Right lobe of liver (tissue), 6 donors: ENCODE data around the gene HOXC4. TPM values are rescaled to one million over a fixed set of nuclear protein-coding genes. Genes with fewer than 3 reads are reported as not detected.

Experiments
- ATAC-seq, 4 donors: fragments of 200-7000 bp; cut with Tn5 transposase; one replicate each; pipeline ENCODE4 v1.9.1; 2020; ENCODE audit warnings: mild to moderate bottlenecking in 4 of 4, moderate library complexity in 4 of 4
- DNase-seq, 3 donors: peaks; one replicate each; pipeline ENCODE4 v3.0.0-alpha.2; 2020
- H3K27ac ChIP-seq, 3 donors: fragments of 200-600 bp; one replicate each; pipeline ENCODE4 v1.8.0; 2022
- H3K27me3 ChIP-seq, 2 donors: fragments of 200-600 bp; one replicate each; pipeline ENCODE4 v1.8.0; 2022
- H3K36me3 ChIP-seq, 4 donors: fragments of 200-600 bp; sonication (generic) in 1 of 4; one replicate each; pipeline versions ENCODE4 v1.5.1 to v1.8.0; 2017 to 2022; ENCODE audit warnings: control low read depth in 1 of 4
- H3K4me1 ChIP-seq, 4 donors: fragments of 200-600 bp; sonication (generic) in 1 of 4; one replicate each; pipeline versions ENCODE4 v1.5.1 to v1.8.0; 2017 to 2022; ENCODE audit warnings: control low read depth in 1 of 4
- H3K4me3 ChIP-seq, 3 donors: fragments of 200-600 bp; one replicate each; pipeline ENCODE4 v1.8.0; 2022
- H3K9me3 ChIP-seq, 4 donors: fragments of 200-600 bp; sonication (generic) in 1 of 4; one replicate each; pipeline versions ENCODE4 v1.5.1 to v1.8.0; 2017 to 2022; ENCODE audit warnings: control low read depth in 1 of 4
- POLR2A ChIP-seq: fragments of 450-650 bp; IDR thresholded peaks from one replicate; pipeline ENCODE4 v1.6.1; 2017; ENCODE audit warnings: antibody characterized with exemption, mild to moderate bottlenecking
- WGBS: methylation state at CpG from one replicate; pipeline ENCODE4 v1.1.6; 2018; ENCODE audit warnings: low coverage, low lambda C conversion rate; ENCODE audit not compliant: insufficient coverage; ENCODE audit errors: missing lambda C conversion rate; 5-methylcytosine and 5-hydroxymethylcytosine counted together
- intact Hi-C, 2 donors: fragments of 100-400 bp; cut with DNase I; formaldehyde crosslinking; loops; one replicate each; pipeline versions ENCODE4 v1.11.2 to v1.14.1; 2022
- total RNA-seq, 6 experiments: library from RNA; depleted of rRNA in 2 of 6; stranded (reverse); fragments of >200 nt in 2 of 6; fragmentation: NEBNext Ultra II Directional in 3 of 6; extraction: Animal tissue kit (Norgen Biotek cat#: 25700) in 3 of 6; gene quantifications; one replicate each; pipeline versions ENCODE4 v1.1.0 to v1.2.4, GENCODE V29; 2016 to 2023
- TF ChIP-seq, protein P1 (sequence below), 4 donors: fragments of 200-600 bp in 3 of 4; fragments of 450-650 bp in 1 of 4; IDR thresholded peaks; one replicate each; pipeline versions ENCODE4 v1.5.1 to v1.8.0; 2016 to 2022; ENCODE audit warnings: antibody characterized with exemption in 4 of 4, mild to moderate bottlenecking in 2 of 4
- donor health status: DM: no; HTN: yes; CAD: no.
- donor health status: DM: no; HTN: no; CAD: no.
- donor health status: DM: no; HTN: no; CAD: no.
- donor health status: DM: no; HTN: yes; CAD: no.
- donor health status: DM: no; HTN: yes; CAD: no.

Gene HOXC4
- total RNA-seq, 6 experiments from 2014 or later: 0.13 TPM; not detected in 5

DNA sequence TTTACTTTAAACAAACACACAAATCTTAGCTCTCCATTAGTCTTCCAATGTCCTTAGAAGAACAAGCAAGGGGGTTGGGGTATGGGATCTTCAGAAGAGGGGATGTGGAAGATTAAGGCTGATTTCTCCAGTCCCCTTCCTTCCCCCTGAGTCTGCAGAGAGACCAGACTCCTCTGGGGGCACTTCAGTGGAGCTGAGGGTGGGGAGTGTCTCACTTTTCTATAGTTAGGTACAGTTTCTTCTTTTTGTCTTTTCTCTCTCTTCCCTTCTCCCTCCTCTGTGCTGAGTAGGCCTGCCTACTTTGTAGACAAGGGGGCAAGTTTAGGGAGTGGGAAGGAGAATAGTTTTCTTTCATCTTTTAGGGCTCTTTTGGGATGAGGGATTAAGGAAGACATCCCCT is 2.5 kb downstream of the HOXC4 start:
- TF ChIP-seq, protein P1, sequence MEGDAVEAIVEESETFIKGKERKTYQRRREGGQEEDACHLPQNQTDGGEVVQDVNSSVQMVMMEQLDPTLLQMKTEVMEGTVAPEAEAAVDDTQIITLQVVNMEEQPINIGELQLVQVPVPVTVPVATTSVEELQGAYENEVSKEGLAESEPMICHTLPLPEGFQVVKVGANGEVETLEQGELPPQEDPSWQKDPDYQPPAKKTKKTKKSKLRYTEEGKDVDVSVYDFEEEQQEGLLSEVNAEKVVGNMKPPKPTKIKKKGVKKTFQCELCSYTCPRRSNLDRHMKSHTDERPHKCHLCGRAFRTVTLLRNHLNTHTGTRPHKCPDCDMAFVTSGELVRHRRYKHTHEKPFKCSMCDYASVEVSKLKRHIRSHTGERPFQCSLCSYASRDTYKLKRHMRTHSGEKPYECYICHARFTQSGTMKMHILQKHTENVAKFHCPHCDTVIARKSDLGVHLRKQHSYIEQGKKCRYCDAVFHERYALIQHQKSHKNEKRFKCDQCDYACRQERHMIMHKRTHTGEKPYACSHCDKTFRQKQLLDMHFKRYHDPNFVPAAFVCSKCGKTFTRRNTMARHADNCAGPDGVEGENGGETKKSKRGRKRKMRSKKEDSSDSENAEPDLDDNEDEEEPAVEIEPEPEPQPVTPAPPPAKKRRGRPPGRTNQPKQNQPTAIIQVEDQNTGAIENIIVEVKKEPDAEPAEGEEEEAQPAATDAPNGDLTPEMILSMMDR (IDR thresholded peaks at IDR 0.05): no peak
- no peak for TF ChIP-seq POLR2A
- H3K4me3 ChIP-seq: no peak overlapping the region
- intact Hi-C loops: no loop called here

DNA sequence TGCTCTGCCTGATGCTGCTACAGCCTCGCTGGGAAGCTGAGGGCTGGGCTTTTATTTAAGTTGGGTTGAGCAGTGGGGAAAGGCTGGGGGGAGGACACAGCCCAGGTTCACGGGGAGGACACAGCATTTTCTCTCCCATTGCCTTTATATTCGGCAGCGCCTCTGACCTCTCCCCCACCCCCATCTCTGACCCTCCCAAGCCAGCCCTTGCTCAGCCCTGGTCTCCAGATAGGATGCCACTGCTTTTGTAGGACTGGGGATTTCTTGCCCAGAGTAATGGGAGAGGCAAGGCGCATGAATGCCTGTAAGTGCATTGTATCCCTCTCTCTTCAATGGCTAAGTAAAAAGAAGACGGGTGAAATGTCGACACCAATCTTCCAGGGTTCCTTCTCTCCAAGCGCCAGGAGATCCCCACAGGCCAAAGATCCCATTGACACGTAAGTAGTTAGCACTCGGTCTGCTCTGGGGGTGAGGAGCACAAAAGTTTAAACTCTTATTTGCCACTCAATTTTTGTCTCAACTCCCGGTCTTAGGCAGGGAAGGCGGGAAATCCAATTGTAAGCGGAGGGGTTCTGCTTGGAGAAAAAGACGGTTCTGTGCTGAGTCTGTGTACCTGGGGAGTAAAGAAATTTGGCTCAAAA is 4.6 kb downstream of the HOXC4 start:
- ATAC-seq (no peak), DNase-seq (no peak)
- H3K36me3 ChIP-seq: no peaks in the 10 kb centered on the region
- H3K27ac ChIP-seq: no peak overlapping the region
- intact Hi-C loops: no loop called here
- 22% methylated on average over 11 of the region's 14 CpGs for WGBS
- H3K27me3 ChIP-seq: peaks cover 0 to 3% of the 10 kb centered on the region in 2 donors
- no peaks in the 10 kb centered on the region for H3K4me1 ChIP-seq
- no peaks in the 10 kb centered on the region for H3K9me3 ChIP-seq
- H3K4me3 ChIP-seq: no peak overlapping the region
- TF ChIP-seq POLR2A: no peak
- TF ChIP-seq, protein P1 (IDR thresholded peaks at IDR 0.05): no peak

More for the DNA sequence above, 2.5 kb downstream of the HOXC4 start:
- Histone ChIP-seq H3K9me3 (no peaks in the 10 kb centered on the region), H3K36me3 (no peaks in the 10 kb centered on the region), H3K4me1 (no peaks in the 10 kb centered on the region), H3K27ac (no peak overlapping the region), H3K27me3 (peaks cover 0 to 20% of the 10 kb centered on the region in 2 donors)
- ATAC-seq: no peak
- no peak for DNase-seq

DNA sequence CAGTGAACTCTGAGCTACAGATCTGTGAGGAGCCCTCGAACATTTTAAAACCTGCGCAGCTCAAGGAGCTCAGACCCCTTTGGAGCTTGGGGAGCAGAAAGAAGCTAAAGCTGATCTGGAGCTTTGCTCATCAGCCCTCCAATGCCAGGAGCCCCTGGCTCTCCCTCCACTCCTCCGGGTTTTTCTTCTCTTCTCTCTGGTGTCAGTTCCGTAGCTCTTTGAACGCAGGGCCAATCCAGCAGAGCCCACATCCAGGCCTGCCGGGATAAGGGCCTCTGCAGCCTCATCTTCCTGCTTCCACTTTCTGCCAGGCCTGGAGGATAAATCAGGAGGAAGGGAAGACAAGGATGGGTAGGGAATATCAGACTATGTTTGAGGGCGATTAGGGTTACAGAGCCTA is 6.0 kb downstream of the HOXC4 start:
- no peak overlapping the region for H3K4me3 ChIP-seq
- ATAC-seq (no peak), DNase-seq (no peak)
- no peaks in the 10 kb centered on the region for H3K36me3 ChIP-seq
- no peaks in the 10 kb centered on the region for H3K27me3 ChIP-seq
- no peak for TF ChIP-seq POLR2A
- TF ChIP-seq, protein P1 (IDR thresholded peaks at IDR 0.05): no peak
- H3K27ac ChIP-seq: no peak overlapping the region
- no peaks in the 10 kb centered on the region for H3K9me3 ChIP-seq
- no peaks in the 10 kb centered on the region for H3K4me1 ChIP-seq
- WGBS: 19% methylated on average over 4 of the region's 7 CpGs
- intact Hi-C loops: no loop called here

DNA sequence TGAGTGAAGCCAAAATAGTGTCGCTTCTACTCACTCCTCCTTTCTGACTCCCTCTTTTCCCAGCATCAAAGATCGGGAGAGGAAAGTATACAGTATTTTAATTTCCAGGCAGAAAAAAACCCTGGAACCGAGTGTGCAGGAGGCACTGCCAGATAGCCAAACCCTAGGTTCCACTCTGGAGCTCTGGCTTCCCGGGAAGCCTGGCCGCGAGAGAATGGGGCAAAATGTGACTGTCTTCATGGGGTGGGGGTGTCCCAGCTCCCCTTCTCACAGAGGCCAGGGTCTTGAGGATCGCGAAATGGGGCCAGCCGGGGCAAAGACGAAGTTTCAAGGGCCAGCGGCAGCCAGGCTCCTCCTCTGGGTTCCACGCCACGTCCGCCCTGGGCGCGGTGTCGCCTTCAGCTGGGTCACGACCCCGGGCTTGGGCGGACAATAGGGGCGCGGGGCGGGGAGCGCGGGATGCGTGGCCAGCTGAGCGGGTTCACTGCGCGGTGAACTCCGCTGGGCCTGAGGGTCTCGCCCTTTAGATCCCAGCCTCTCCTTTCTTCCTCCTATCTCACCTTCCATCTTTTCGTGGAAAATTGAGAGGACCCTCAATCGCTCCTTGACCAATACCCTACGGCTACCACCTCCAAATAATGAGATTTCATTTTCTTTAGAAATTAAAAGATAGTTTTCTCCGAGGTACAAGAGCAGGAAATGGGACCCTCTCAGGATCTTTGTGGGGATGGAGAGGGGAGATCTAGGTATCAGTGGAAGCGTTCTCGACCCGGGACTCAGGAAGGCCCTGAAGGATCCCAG is 6.7 kb downstream of the HOXC4 start:
- WGBS: 12% methylated on average over 22 of the region's 38 CpGs

More for the DNA sequence above, 6.7 kb downstream of the HOXC4 start:
- no peak overlapping the region for H3K4me3 ChIP-seq
- no peak for ATAC-seq
- H3K36me3 ChIP-seq: no peaks in the 10 kb centered on the region
- DNase-seq: no peak
- intact Hi-C loops: no loop called here
- no peaks in the 10 kb centered on the region for H3K27me3 ChIP-seq
- H3K9me3 ChIP-seq: no peaks in the 10 kb centered on the region
- no peaks in the 10 kb centered on the region for H3K4me1 ChIP-seq
- H3K27ac ChIP-seq: no peak overlapping the region
- TF ChIP-seq, protein P1 (IDR thresholded peaks at IDR 0.05): no peak
- TF ChIP-seq POLR2A: no peak
